Activated T-cell treated with anti-CD3 and anti-CD28 coated beads, Interleukin-2, amount 50 U/mL, for 72 hours (primary cell): ENCODE measurements around the gene PIN4. TPM values are rescaled to one million over a fixed set of nuclear protein-coding genes. Genes with fewer than 3 reads are reported as not detected.
"Not testable (repeated sequence)": the region's sequence is repeated elsewhere in the genome, so short reads cannot be mapped to it uniquely, and the experiment has no call there.

Experiments
- ATAC-seq, 2 donors: fragments of 150-1000 bp; cut with Tn5 transposase; replicated peaks in 1 of 2; 2 replicates each; pipeline ENCODE4 v1.10.0; 2021; ENCODE audit warnings: moderate library complexity in 2 of 2, mild to moderate bottlenecking in 1 of 2
- DNase-seq, 2 donors: peaks; one replicate each; pipeline ENCODE4 v3.0.0; 2021 to 2022; ENCODE audit warnings: mixed read lengths in 1 of 2
- H3K27ac Mint-ChIP-seq: one replicate; pipeline ENCODE4 v1.8.0; 2022; ENCODE audit warnings: mild to moderate bottlenecking, moderate library complexity, mixed read lengths
- H3K27me3 Mint-ChIP-seq: one replicate; pipeline ENCODE4 v1.8.0; 2022; ENCODE audit warnings: low read depth, mixed read lengths
- H3K36me3 Mint-ChIP-seq, 2 donors: one replicate each; pipeline ENCODE4 v1.8.0; 2022; ENCODE audit warnings: mixed read lengths in 2 of 2, mild to moderate bottlenecking in 1 of 2; ENCODE audit not compliant: insufficient read depth in 2 of 2
- H3K4me1 Mint-ChIP-seq: one replicate; pipeline ENCODE4 v1.8.0; 2022; ENCODE audit warnings: low read depth, mixed read lengths
- H3K4me3 Mint-ChIP-seq, 2 donors: one replicate each; pipeline ENCODE4 v1.8.0; 2022; ENCODE audit warnings: mild to moderate bottlenecking in 2 of 2, mixed read lengths in 2 of 2, moderate library complexity in 2 of 2
- H3K9me3 Mint-ChIP-seq, 2 donors: one replicate each; pipeline ENCODE4 v1.8.0; 2022; ENCODE audit warnings: mixed read lengths in 2 of 2
- total RNA-seq, 2 donors: library from RNA; stranded (reverse); gene quantifications; one replicate each; pipeline ENCODE4 v1.2.3, GENCODE V29; 2022

Gene PIN4
- total RNA-seq, 2 donors from 2014 or later: 4.7 to 6.2 TPM

GRCh38 chrX:72159769-72160168, 21.8 kb upstream of the PIN4 start:
- H3K27ac Mint-ChIP-seq: no peak overlapping the region
- no peak for DNase-seq
- no peaks in the 10 kb centered on the region for H3K4me1 Mint-ChIP-seq
- H3K36me3 Mint-ChIP-seq: peaks cover 0 to 3% of the 10 kb centered on the region in 2 donors
- no peaks in the 10 kb centered on the region for H3K9me3 Mint-ChIP-seq
- H3K27me3 Mint-ChIP-seq: peaks cover 44% of the 10 kb centered on the region
- ATAC-seq: no peak
- no peak overlapping the region for H3K4me3 Mint-ChIP-seq

- peaks cover 9% of the 10 kb centered on the region for H3K27me3 Mint-ChIP-seq
- no peaks in the 10 kb centered on the region for H3K9me3 Mint-ChIP-seq
- DNase-seq (no peak), ATAC-seq (no peak)
- no peaks in the 10 kb centered on the region for H3K36me3 Mint-ChIP-seq
- H3K27ac Mint-ChIP-seq: no peak overlapping the region
- peaks cover 8% of the 10 kb centered on the region for H3K4me1 Mint-ChIP-seq
- no peak overlapping the region for H3K4me3 Mint-ChIP-seq
Observed at GRCh38 chrX:72165551-72165950, 16.0 kb upstream of the PIN4 start.

GRCh38 chrX:72169008-72169728, 12.4 kb upstream of the PIN4 start:
- no peaks in the 10 kb centered on the region for H3K9me3 Mint-ChIP-seq
- H3K36me3 Mint-ChIP-seq: no peaks in the 10 kb centered on the region
- H3K4me1 Mint-ChIP-seq: peaks cover 8% of the 10 kb centered on the region
- peak overlapping the region; percentile 57 to 89 for H3K4me3 Mint-ChIP-seq
- H3K27me3 Mint-ChIP-seq: no peaks in the 10 kb centered on the region
- peak; percentile 17 to 29 for DNase-seq
- peak overlapping the region; percentile 91 for H3K27ac Mint-ChIP-seq
- ATAC-seq: peak; percentile 87 to 94

- not testable (repeated sequence) for H3K4me1 Mint-ChIP-seq, H3K4me3 Mint-ChIP-seq, DNase-seq, H3K36me3 Mint-ChIP-seq, H3K27me3 Mint-ChIP-seq, H3K27ac Mint-ChIP-seq, H3K9me3 Mint-ChIP-seq, ATAC-seq
Observed at GRCh38 chrX:72176289-72176688, 5.3 kb upstream of the PIN4 start.

GRCh38 chrX:72176981-72177380, 4.6 kb upstream of the PIN4 start:
- Mint-ChIP-seq H3K4me1 (peaks cover 9% of the 10 kb centered on the region), H3K36me3 (peaks cover 0 to 3% of the 10 kb centered on the region in 2 donors), H3K27ac (no peak overlapping the region), H3K9me3 (no peaks in the 10 kb centered on the region), H3K4me3 (no peak overlapping the region), H3K27me3 (no peaks in the 10 kb centered on the region)
- no peak for DNase-seq
- no peak for ATAC-seq

GRCh38 chrX:72180539-72180938, 1.0 kb upstream of the PIN4 start:
- peaks cover 5% of the 10 kb centered on the region for H3K27me3 Mint-ChIP-seq
- H3K4me3 Mint-ChIP-seq: no peak overlapping the region
- no peaks in the 10 kb centered on the region for H3K9me3 Mint-ChIP-seq
- ATAC-seq (no peak), DNase-seq (no peak)
- peaks cover 0 to 2% of the 10 kb centered on the region in 2 donors for H3K36me3 Mint-ChIP-seq
- peaks cover 15% of the 10 kb centered on the region for H3K4me1 Mint-ChIP-seq
- no peak overlapping the region for H3K27ac Mint-ChIP-seq

GRCh38 chrX:72182924-72183323, 1.4 kb downstream of the PIN4 start:
- Mint-ChIP-seq H3K4me3 (no peak overlapping the region), H3K27ac (no peak overlapping the region), H3K27me3 (peaks cover 5% of the 10 kb centered on the region), H3K9me3 (no peaks in the 10 kb centered on the region), H3K36me3 (no peaks in the 10 kb centered on the region), H3K4me1 (peaks cover 15% of the 10 kb centered on the region)
- DNase-seq (no peak), ATAC-seq (no peak)

- Mint-ChIP-seq H3K9me3 (no peaks in the 10 kb centered on the region), H3K4me3 (no peak overlapping the region), H3K4me1 (no peaks in the 10 kb centered on the region), H3K27ac (no peak overlapping the region), H3K36me3 (peaks cover 0 to 3% of the 10 kb centered on the region in 2 donors), H3K27me3 (peaks cover 5% of the 10 kb centered on the region)
- DNase-seq: no peak
- ATAC-seq: no peak
Observed at GRCh38 chrX:72201836-72202536, 20.4 kb downstream of the PIN4 start.

- H3K4me3 Mint-ChIP-seq: no peak overlapping the region
- no peaks in the 10 kb centered on the region for H3K4me1 Mint-ChIP-seq
- peaks cover 0 to 3% of the 10 kb centered on the region in 2 donors for H3K36me3 Mint-ChIP-seq
- H3K27me3 Mint-ChIP-seq: peaks cover 5% of the 10 kb centered on the region
- ATAC-seq (no peak), DNase-seq (no peak)
- no peaks in the 10 kb centered on the region for H3K9me3 Mint-ChIP-seq
- no peak overlapping the region for H3K27ac Mint-ChIP-seq
Observed at GRCh38 chrX:72202792-72203401, 21.3 kb downstream of the PIN4 start.

GRCh38 chrX:72203421-72203820, 21.9 kb downstream of the PIN4 start:
- no peaks in the 10 kb centered on the region for H3K9me3 Mint-ChIP-seq
- DNase-seq (no peak), ATAC-seq (peak; percentile 34 to 73)
- no peaks in the 10 kb centered on the region for H3K4me1 Mint-ChIP-seq
- peaks cover 0 to 3% of the 10 kb centered on the region in 2 donors for H3K36me3 Mint-ChIP-seq
- H3K27ac Mint-ChIP-seq: no peak overlapping the region
- no peak overlapping the region for H3K4me3 Mint-ChIP-seq
- peaks cover 5% of the 10 kb centered on the region for H3K27me3 Mint-ChIP-seq

GRCh38 chrX:72205706-72206105, 24.1 kb downstream of the PIN4 start:
- Mint-ChIP-seq H3K4me1 (no peaks in the 10 kb centered on the region), H3K4me3 (no peak overlapping the region), H3K27me3 (peaks cover 5% of the 10 kb centered on the region), H3K9me3 (no peaks in the 10 kb centered on the region), H3K27ac (no peak overlapping the region), H3K36me3 (peaks cover 0 to 5% of the 10 kb centered on the region in 2 donors)
- DNase-seq: no peak
- no peak for ATAC-seq

- DNase-seq: no peak
Observed at GRCh38 chrX:72207366-72207765, 25.8 kb downstream of the PIN4 start.

GRCh38 chrX:72208126-72208800, 26.7 kb downstream of the PIN4 start:
- Mint-ChIP-seq H3K9me3 (no peaks in the 10 kb centered on the region), H3K27me3 (peaks cover 5% of the 10 kb centered on the region), H3K27ac (no peak overlapping the region), H3K36me3 (peaks cover 0 to 5% of the 10 kb centered on the region in 2 donors), H3K4me1 (no peaks in the 10 kb centered on the region), H3K4me3 (no peak overlapping the region)
- no peak for DNase-seq
- ATAC-seq: no peak

More at GRCh38 chrX:72207366-72207765, 25.8 kb downstream of the PIN4 start:
- ATAC-seq: no peak
- no peaks in the 10 kb centered on the region for H3K4me1 Mint-ChIP-seq
- peaks cover 0 to 5% of the 10 kb centered on the region in 2 donors for H3K36me3 Mint-ChIP-seq
- no peak overlapping the region for H3K4me3 Mint-ChIP-seq
- peaks cover 5% of the 10 kb centered on the region for H3K27me3 Mint-ChIP-seq
- H3K27ac Mint-ChIP-seq: no peak overlapping the region
- H3K9me3 Mint-ChIP-seq: no peaks in the 10 kb centered on the region
